Left lung (tissue), 10 donors: Measurements from ENCODE around the gene TNS3. TPM values are rescaled to one million over a fixed set of nuclear protein-coding genes. Genes with fewer than 3 reads are reported as not detected.

Experiments
- ATAC-seq: fragments of 200-7000 bp; cut with Tn5 transposase; one replicate; pipeline ENCODE4 v1.9.1; 2020; ENCODE audit warnings: moderate library complexity
- DNase-seq, 4 donors: peaks; one replicate each; pipeline ENCODE4 v3.0.0-alpha.2; 2013 to 2020
- H3K27ac ChIP-seq, 2 donors: fragments of 200-600 bp; sonication (generic) in 1 of 2; one replicate each; pipeline versions ENCODE4 v1.5.0 to v1.8.0; 2020 to 2021
- H3K27me3 ChIP-seq, 2 donors: fragments of 200-600 bp; sonication (generic) in 1 of 2; one replicate each; pipeline versions ENCODE4 v1.5.0 to v1.8.0; 2020 to 2021
- H3K36me3 ChIP-seq, 2 donors: fragments of 200-600 bp; sonication (generic) in 1 of 2; one replicate each; pipeline versions ENCODE4 v1.5.0 to v1.8.0; 2020 to 2021
- H3K4me1 ChIP-seq, 2 donors: fragments of 200-600 bp; one replicate each; pipeline ENCODE4 v1.8.0; 2021
- H3K4me3 ChIP-seq, 2 donors: fragments of 200-600 bp; sonication (generic) in 1 of 2; one replicate each; pipeline versions ENCODE4 v1.5.0 to v1.8.0; 2020 to 2021; ENCODE audit warnings: mild to moderate bottlenecking in 1 of 2
- H3K9me3 ChIP-seq, 2 donors: fragments of 200-600 bp; sonication (generic) in 1 of 2; one replicate each; pipeline versions ENCODE4 v1.5.0 to v1.8.0; 2020 to 2021
- CTCF ChIP-seq, 2 donors: fragments of 200-600 bp; sonication (generic) in 1 of 2; IDR thresholded peaks; one replicate each; pipeline versions ENCODE4 v1.5.0 to v1.8.0; 2021; ENCODE audit warnings: antibody characterized with exemption in 2 of 2
- intact Hi-C, 2 donors: fragments of 100-400 bp; cut with DNase I; formaldehyde crosslinking; loops; one replicate each; pipeline versions ENCODE4 v1.11.2 to v1.14.2; 2022
- polyA plus RNA-seq, 6 donors: library from polyadenylated mRNA; unstranded; fragments of 120-200 nt; gene quantifications; one replicate each; pipeline ENCODE4 v1.2.1, GENCODE V29; 2013; ENCODE audit not compliant: insufficient read length in 6 of 6
- total RNA-seq, 2 donors: library from RNA; stranded (reverse); fragmentation: NEBNext Ultra II Directional; extraction: Animal tissue kit (Norgen Biotek cat#: 25700); gene quantifications; one replicate each; pipeline ENCODE4 v1.2.1, GENCODE V29; 2021
- donor health status: DM: no; HTN: yes; CAD: no.
- donor health status: DM: no; HTN: no; CAD: no.

TNS3 gene
- total and polyA plus RNA-seq, 8 donors: 86.3 to 151 (median 97.8) TPM

DNA sequence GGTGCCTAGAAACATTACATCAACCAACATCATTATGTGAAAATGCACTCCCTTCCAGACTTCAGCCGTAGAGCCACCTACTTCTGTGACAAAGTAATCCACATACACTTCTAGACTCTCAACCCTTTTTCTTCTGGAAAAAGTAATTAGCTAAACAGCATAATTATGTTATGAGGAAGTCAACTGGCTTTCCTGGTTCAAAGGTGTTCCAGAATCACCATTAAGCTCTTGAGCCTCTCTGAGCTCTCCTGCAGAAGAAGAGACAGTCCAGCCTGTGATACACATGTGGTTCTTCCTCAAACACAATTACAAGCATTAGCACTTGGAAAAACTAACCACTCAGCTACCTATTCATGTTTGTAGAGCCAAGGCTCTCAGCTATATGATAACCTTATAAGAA lies 52.5 kb downstream of the TNS3 start:
- H3K36me3 ChIP-seq: peaks cover 0 to 24% of the 10 kb centered on the region in 2 donors
- ATAC-seq (no peak), DNase-seq (no peak)
- no peak overlapping the region for H3K27ac ChIP-seq
- no peaks in the 10 kb centered on the region for H3K27me3 ChIP-seq
- H3K4me3 ChIP-seq: no peak overlapping the region
- no peaks in the 10 kb centered on the region for H3K9me3 ChIP-seq
- intact Hi-C loops: no loop called here
- H3K4me1 ChIP-seq: no peaks in the 10 kb centered on the region
- no peak for TF ChIP-seq CTCF (IDR thresholded peaks at IDR 0.05)

- Histone ChIP-seq H3K27ac (no peak overlapping the region), H3K4me3 (no peak overlapping the region), H3K27me3 (no peaks in the 10 kb centered on the region), H3K36me3 (peaks cover 0 to 28% of the 10 kb centered on the region in 2 donors), H3K9me3 (no peaks in the 10 kb centered on the region), H3K4me1 (no peaks in the 10 kb centered on the region)
- TF ChIP-seq CTCF (IDR thresholded peaks at IDR 0.05): no peak
- DNase-seq (no peak), ATAC-seq (no peak)
- intact Hi-C loops: no loop called here
Measured at GRCh38 chr7:47528471-47528870, 53.4 kb downstream of the TNS3 start.

- H3K4me3 ChIP-seq: no peak overlapping the region
- H3K9me3 ChIP-seq: no peaks in the 10 kb centered on the region
- H3K4me1 ChIP-seq: no peaks in the 10 kb centered on the region
- TF ChIP-seq CTCF (IDR thresholded peaks at IDR 0.05): no peak
- ATAC-seq: no peak
- intact Hi-C loops: no loop called here
- peaks cover 0 to 28% of the 10 kb centered on the region in 2 donors for H3K36me3 ChIP-seq
- H3K27me3 ChIP-seq: no peaks in the 10 kb centered on the region
- no peak for DNase-seq
- no peak overlapping the region for H3K27ac ChIP-seq
Measured at GRCh38 chr7:47526466-47526865, 55.4 kb downstream of the TNS3 start.

DNA sequence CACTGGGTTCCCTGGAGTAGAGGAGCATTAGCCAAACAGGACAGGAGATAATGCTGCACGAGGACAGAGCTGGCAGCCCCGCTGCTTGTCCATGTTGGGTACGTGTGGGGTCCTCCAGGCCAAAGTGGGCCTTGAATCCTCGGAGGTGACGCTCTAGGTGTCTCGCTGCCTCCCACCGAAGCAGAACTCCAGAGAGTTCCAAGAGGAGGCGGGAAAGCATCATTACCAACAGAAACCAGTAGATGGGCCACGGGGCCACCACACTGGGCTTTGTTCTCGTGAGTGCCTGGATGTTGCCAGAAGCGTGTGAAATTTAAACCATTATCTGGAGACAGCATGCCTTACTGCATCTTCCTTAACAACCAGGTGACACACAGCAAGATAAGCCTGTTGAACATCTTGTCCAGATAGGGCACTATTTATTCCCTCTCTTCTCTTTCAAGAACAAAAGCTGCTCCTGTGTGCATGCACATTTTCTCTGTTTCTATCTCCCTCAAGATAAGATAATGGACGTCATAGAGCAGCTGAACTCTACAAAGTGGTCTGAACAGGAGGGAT lies 56.8 kb downstream of the TNS3 start:
- no peak overlapping the region for H3K27ac ChIP-seq
- H3K27me3 ChIP-seq: no peaks in the 10 kb centered on the region
- ATAC-seq (no peak), DNase-seq (no peak)
- intact Hi-C loops: no loop called here
- H3K36me3 ChIP-seq: peaks cover 0 to 28% of the 10 kb centered on the region in 2 donors
- peaks cover 0 to 11% of the 10 kb centered on the region in 2 donors for H3K4me1 ChIP-seq
- H3K9me3 ChIP-seq: no peaks in the 10 kb centered on the region
- H3K4me3 ChIP-seq: no peak overlapping the region
- no peak for TF ChIP-seq CTCF (IDR thresholded peaks at IDR 0.05)

DNA sequence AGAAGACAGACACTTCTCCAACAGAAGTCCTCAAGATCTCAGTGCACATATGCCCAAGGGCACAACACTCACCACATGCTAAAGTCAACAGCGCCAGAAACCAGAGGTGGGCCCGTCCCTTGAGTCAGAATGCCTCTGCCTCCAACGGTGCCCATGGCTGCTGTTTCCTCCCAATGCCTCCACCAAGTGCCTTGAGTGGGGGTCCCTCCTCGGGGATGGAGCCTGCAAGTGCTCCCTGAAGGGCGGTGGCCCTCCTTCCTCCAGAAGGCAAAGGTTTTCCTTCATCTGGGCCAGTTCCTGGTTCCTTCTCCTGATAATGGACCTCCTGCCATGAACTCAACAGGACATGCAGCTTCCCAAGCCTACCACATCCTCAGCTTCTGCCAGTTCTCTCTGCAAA lies 58.5 kb downstream of the TNS3 start:
- Histone ChIP-seq H3K4me1 (peaks cover 0 to 24% of the 10 kb centered on the region in 2 donors), H3K36me3 (peaks cover 0 to 28% of the 10 kb centered on the region in 2 donors), H3K27me3 (no peaks in the 10 kb centered on the region), H3K27ac (no peak overlapping the region), H3K9me3 (no peaks in the 10 kb centered on the region), H3K4me3 (no peak overlapping the region)
- DNase-seq (no peak), ATAC-seq (no peak)
- intact Hi-C loops: no loop called here
- no peak for TF ChIP-seq CTCF (IDR thresholded peaks at IDR 0.05)
